SK-N-SH treated with all-trans-retinoic acid at 6 μM for 48 hours (cell line): Measurements from ENCODE around the gene KRTAP5-6.

Experiments
- ATAC-seq: fragments of 200-7000 bp; cut with Tn5 transposase; 3 replicates; pipeline ENCODE4 v1.9.1; 2020; ENCODE audit warnings: mild to moderate bottlenecking, moderate library complexity
- ARNTL ChIP-seq: fragments of 450-650 bp; formaldehyde crosslinking; IDR thresholded peaks from 2 replicates; pipeline ENCODE4 v1.5.0; 2020; ENCODE audit warnings: low read depth, mild to moderate bottlenecking, moderate library complexity, borderline replicate concordance
- BACH2 ChIP-seq: fragments of 250-450 bp; sonication (Bioruptor Pico); IDR thresholded peaks from 2 replicates; pipeline ENCODE4 v1.9.0; 2021; ENCODE audit warnings: mild to moderate bottlenecking, borderline replicate concordance
- CREB5 ChIP-seq: fragments of 250-450 bp; sonication (Bioruptor Pico); IDR thresholded peaks from 2 replicates; pipeline ENCODE4 v1.5.1; 2020; ENCODE audit warnings: low read depth, mild to moderate bottlenecking, moderate library complexity
- CSDC2 ChIP-seq: fragments of 250-450 bp; sonication (Bioruptor Pico); IDR thresholded peaks from 2 replicates; pipeline ENCODE4 v1.5.0; 2020; ENCODE audit warnings: mild to moderate bottlenecking, moderate library complexity
- CSRNP3 ChIP-seq: fragments of 250-450 bp; sonication (Bioruptor Pico); IDR thresholded peaks from 2 replicates; pipeline ENCODE4 v1.5.1; 2021; ENCODE audit warnings: mild to moderate bottlenecking, moderate library complexity
- ESRRG ChIP-seq: fragments of 250-450 bp; sonication (Bioruptor Pico); IDR thresholded peaks from 2 replicates; pipeline ENCODE4 v1.6.1; 2021; ENCODE audit warnings: mild to moderate bottlenecking
- GLIS3 ChIP-seq: fragments of 250-450 bp; sonication (Bioruptor Pico); IDR thresholded peaks from 2 replicates; pipeline ENCODE4 v1.5.0; 2020; ENCODE audit warnings: mild to moderate bottlenecking, moderate library complexity
- ISL1 ChIP-seq: fragments of 250-450 bp; sonication (Bioruptor Pico); IDR thresholded peaks from 2 replicates; pipeline ENCODE4 v2.1.2; 2022; ENCODE audit warnings: mild to moderate bottlenecking, moderate library complexity
- OSR1 ChIP-seq: fragments of 250-450 bp; sonication (Bioruptor Pico); IDR thresholded peaks from 2 replicates; pipeline ENCODE4 v1.8.0; 2022; ENCODE audit warnings: moderate library complexity, mild to moderate bottlenecking, inconsistent platforms
- PATZ1 ChIP-seq: fragments of 250-450 bp; sonication (Bioruptor Pico); IDR thresholded peaks from 2 replicates; pipeline ENCODE4 v1.8.0; 2020; ENCODE audit warnings: mild to moderate bottlenecking, moderate library complexity, borderline replicate concordance
- POU6F1 ChIP-seq: fragments of 250-450 bp; sonication (Bioruptor Pico); IDR thresholded peaks from 2 replicates; pipeline ENCODE4 v1.8.0; 2021; ENCODE audit warnings: low read depth, mild to moderate bottlenecking, moderate library complexity, borderline replicate concordance
- PPARA ChIP-seq: fragments of 250-450 bp; sonication (Bioruptor Pico); IDR thresholded peaks from 2 replicates; pipeline ENCODE4 v1.5.0; 2020; ENCODE audit warnings: mild to moderate bottlenecking, borderline replicate concordance
- SNAI2 ChIP-seq: fragments of 250-450 bp; sonication (Bioruptor Pico); IDR thresholded peaks from 2 replicates; pipeline ENCODE4 v1.5.0; 2020; ENCODE audit warnings: mild to moderate bottlenecking, moderate library complexity
- TCF4 ChIP-seq: fragments of 250-450 bp; sonication (Bioruptor Pico); IDR thresholded peaks from 2 replicates; pipeline ENCODE4 v1.8.0; 2021; ENCODE audit warnings: mild to moderate bottlenecking, moderate library complexity, borderline replicate concordance
- TOX ChIP-seq: fragments of 250-450 bp; sonication (Bioruptor Pico); IDR thresholded peaks from 2 replicates; pipeline ENCODE4 v1.8.0; 2021; ENCODE audit warnings: mild to moderate bottlenecking, moderate library complexity, borderline replicate concordance
- TSHZ2 ChIP-seq: fragments of 250-450 bp; sonication (Bioruptor Pico); IDR thresholded peaks from 2 replicates; pipeline ENCODE4 v1.5.0; 2020; ENCODE audit warnings: mild to moderate bottlenecking, moderate library complexity
- ZC3H10 ChIP-seq: fragments of 250-450 bp; sonication (Bioruptor Pico); IDR thresholded peaks from 2 replicates; pipeline ENCODE4 v1.5.1; 2021; ENCODE audit warnings: mild to moderate bottlenecking, moderate library complexity
- ZFP3 ChIP-seq: fragments of 250-450 bp; sonication (Bioruptor Pico); IDR thresholded peaks from 2 replicates; pipeline ENCODE4 v1.5.0; 2020; ENCODE audit warnings: mild to moderate bottlenecking, moderate library complexity
- ZFP30 ChIP-seq: fragments of 450-650 bp; formaldehyde crosslinking; IDR thresholded peaks from 2 replicates; pipeline ENCODE4 v1.5.0; 2022; ENCODE audit warnings: mild to moderate bottlenecking, moderate library complexity
- ZNF565 ChIP-seq: fragments of 450-650 bp; formaldehyde crosslinking; conservative IDR thresholded peaks from 2 replicates; pipeline ENCODE4 v1.5.0; 2020; ENCODE audit warnings: low read depth, mild to moderate bottlenecking, moderate library complexity
- ZNF70 ChIP-seq: fragments of 450-650 bp; formaldehyde crosslinking; IDR thresholded peaks from 2 replicates; pipeline ENCODE4 v1.5.0; 2020; ENCODE audit warnings: mild to moderate bottlenecking, moderate library complexity

The KRTAP5-6 gene

GRCh38 chr11:1651411-1651980 lies 45.5 kb upstream of the KRTAP5-6 start:
- no peak for TF ChIP-seq SNAI2 (CRISPR knock-in tag)
- no peak for TF ChIP-seq ISL1 (CRISPR knock-in tag)
- TF ChIP-seq ZNF70 (CRISPR knock-in tag), result no peak
- TF ChIP-seq CSDC2, result no peak
- no peak for TF ChIP-seq ZFP3
- TF ChIP-seq BACH2 (CRISPR knock-in tag), result no peak
- TF ChIP-seq TCF4 (CRISPR knock-in tag), result no peak
- no peak for TF ChIP-seq TOX (CRISPR knock-in tag)
- TF ChIP-seq POU6F1 (CRISPR knock-in tag), result no peak
- no peak for TF ChIP-seq PPARA (CRISPR knock-in tag)
- TF ChIP-seq PATZ1 (CRISPR knock-in tag), result no peak
- no peak for TF ChIP-seq ESRRG
- no peak for TF ChIP-seq ARNTL
- no peak for TF ChIP-seq ZC3H10 (CRISPR knock-in tag)
- no peak for TF ChIP-seq OSR1 (CRISPR knock-in tag)
- TF ChIP-seq CSRNP3 (CRISPR knock-in tag), result no peak
- no peak for TF ChIP-seq ZFP30 (CRISPR knock-in tag)
- no peak for TF ChIP-seq GLIS3 (CRISPR knock-in tag)
- no peak for TF ChIP-seq TSHZ2
- no peak for ATAC-seq

- no peak for ATAC-seq
- no peak for TF ChIP-seq CSDC2
- TF ChIP-seq POU6F1 (CRISPR knock-in tag), result no peak
- no peak for TF ChIP-seq ISL1 (CRISPR knock-in tag)
- no peak for TF ChIP-seq TOX (CRISPR knock-in tag)
- TF ChIP-seq ARNTL, result no peak
- no peak for TF ChIP-seq ZFP30 (CRISPR knock-in tag)
- TF ChIP-seq, all 23 proteins: peak for 0
These were observed 45.0 kb upstream of the KRTAP5-6 start for GRCh38 chr11:1652026-1652425.

- peak; percentile 8; the same call in 2 of the 3 replicates for ATAC-seq
- TF ChIP-seq ZNF565 (CRISPR knock-in tag), result no peak
- no peak for TF ChIP-seq SNAI2 (CRISPR knock-in tag)
- no peak for TF ChIP-seq ISL1 (CRISPR knock-in tag)
- no peak for TF ChIP-seq PATZ1 (CRISPR knock-in tag)
- TF ChIP-seq ZC3H10 (CRISPR knock-in tag), result no peak
- TF ChIP-seq CSDC2, result no peak
- no peak for TF ChIP-seq ARNTL
- TF ChIP-seq BACH2 (CRISPR knock-in tag), result no peak
- no peak for TF ChIP-seq ESRRG
- TF ChIP-seq TCF4 (CRISPR knock-in tag), result no peak
- no peak for TF ChIP-seq CREB5 (CRISPR knock-in tag)
- TF ChIP-seq TSHZ2, result no peak
- no peak for TF ChIP-seq GLIS3 (CRISPR knock-in tag)
These were observed 44.6 kb upstream of the KRTAP5-6 start for GRCh38 chr11:1652442-1652770.
